Stimulated activated CD4-positive, alpha-beta T cell treated with anti-CD3 and anti-CD28 coated beads, Interleukin-12 subunit alpha, Interleukin-12 subunit beta, amount 100 ng/mL, for 48 hours (primary cell): ENCODE results near the gene ASB1.

Experiments
- DNase-seq, 3 donors: peaks; one replicate each; pipeline ENCODE4 v3.0.0-alpha.2; 2020; ENCODE audit warnings: low read depth in 2 of 3, low spot score in 1 of 3

The ASB1 gene

GRCh38 chr2:238493880-238494572, 67.3 kb downstream of the ASB1 start:
- peak in 2 of 3 donors; percentile 5 to 14 for DNase-seq

GRCh38 chr2:238494573-238494961, 67.8 kb downstream of the ASB1 start:
- DNase-seq, result no peak

GRCh38 chr2:238495422-238495821, 68.7 kb downstream of the ASB1 start:
- no peak for DNase-seq

- DNase-seq, result no peak
Measured at GRCh38 chr2:238496756-238497609, 70.3 kb downstream of the ASB1 start.

- DNase-seq, result no peak
Measured at GRCh38 chr2:238497610-238498005, 70.9 kb downstream of the ASB1 start.

GRCh38 chr2:238498188-238498587, 71.5 kb downstream of the ASB1 start:
- DNase-seq, result no peak

- no peak for DNase-seq
Measured at GRCh38 chr2:238498691-238499295, 72.1 kb downstream of the ASB1 start.

- DNase-seq, result no peak
Measured at GRCh38 chr2:238499731-238500580, 73.2 kb downstream of the ASB1 start.

- DNase-seq, result no peak
Measured at GRCh38 chr2:238501311-238501710, 74.6 kb downstream of the ASB1 start.
